ENCODE results near the gene ADAMTSL3.

DNA sequence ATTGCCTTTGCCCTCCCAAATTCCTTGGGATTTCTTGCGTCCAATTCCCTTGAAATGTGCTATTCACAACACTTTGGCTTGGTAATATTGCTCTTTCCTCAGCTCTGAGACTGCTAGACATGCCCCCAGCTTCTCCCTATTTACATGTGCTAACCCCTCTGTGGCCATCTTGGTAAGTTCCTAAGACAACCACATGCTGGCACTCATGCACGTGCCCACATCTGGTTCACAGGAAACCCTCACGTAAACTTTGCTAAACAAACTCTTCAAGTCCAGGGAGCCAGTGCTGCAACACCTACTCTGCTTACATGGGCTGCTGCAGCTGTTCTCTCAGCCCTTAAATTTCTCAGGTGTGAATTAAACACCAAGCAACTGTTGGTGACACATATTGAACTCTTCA is 121.8 kb downstream of the ADAMTSL3 start:
- no peak for TF ChIP-seq POLR2A (IDR thresholded peaks at IDR 0.05)
- TF ChIP-seq, protein P1, sequence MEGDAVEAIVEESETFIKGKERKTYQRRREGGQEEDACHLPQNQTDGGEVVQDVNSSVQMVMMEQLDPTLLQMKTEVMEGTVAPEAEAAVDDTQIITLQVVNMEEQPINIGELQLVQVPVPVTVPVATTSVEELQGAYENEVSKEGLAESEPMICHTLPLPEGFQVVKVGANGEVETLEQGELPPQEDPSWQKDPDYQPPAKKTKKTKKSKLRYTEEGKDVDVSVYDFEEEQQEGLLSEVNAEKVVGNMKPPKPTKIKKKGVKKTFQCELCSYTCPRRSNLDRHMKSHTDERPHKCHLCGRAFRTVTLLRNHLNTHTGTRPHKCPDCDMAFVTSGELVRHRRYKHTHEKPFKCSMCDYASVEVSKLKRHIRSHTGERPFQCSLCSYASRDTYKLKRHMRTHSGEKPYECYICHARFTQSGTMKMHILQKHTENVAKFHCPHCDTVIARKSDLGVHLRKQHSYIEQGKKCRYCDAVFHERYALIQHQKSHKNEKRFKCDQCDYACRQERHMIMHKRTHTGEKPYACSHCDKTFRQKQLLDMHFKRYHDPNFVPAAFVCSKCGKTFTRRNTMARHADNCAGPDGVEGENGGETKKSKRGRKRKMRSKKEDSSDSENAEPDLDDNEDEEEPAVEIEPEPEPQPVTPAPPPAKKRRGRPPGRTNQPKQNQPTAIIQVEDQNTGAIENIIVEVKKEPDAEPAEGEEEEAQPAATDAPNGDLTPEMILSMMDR (IDR thresholded peaks at IDR 0.05): no peak

Data from heart left ventricle (tissue), 13 donors.